Midbrain (tissue), 1 donor: ENCODE results near the gene LAMA2.
A peak's percentile ranks its signal among the peaks of the same experiment; 100 is the strongest.

Experiments
- DNase-seq: peaks from one replicate; lab custom pipeline; 2025; lab: John Stamatoyannopoulos, UW

The LAMA2 gene

GRCh38 chr6:128882991-128883611 lies at the start of gene LAMA2:
Gene LAMA2 (plus strand): TSS chr6:128883138. CDS start chr6:128883246, 108 bp downstream.
- DNase-seq = peak; percentile 61

- DNase-seq = no peak
Observed at GRCh38 chr6:128836761-128837160, 46.2 kb upstream of the LAMA2 start.

GRCh38 chr6:128841518-128841917 lies 41.4 kb upstream of the LAMA2 start:
- no peak for DNase-seq

- DNase-seq = no peak
Observed at GRCh38 chr6:128844598-128844997, 38.3 kb upstream of the LAMA2 start.

GRCh38 chr6:128847431-128848210 lies 35.3 kb upstream of the LAMA2 start:
- no peak for DNase-seq

- DNase-seq = no peak
Observed at GRCh38 chr6:128848212-128848935, 34.6 kb upstream of the LAMA2 start.

GRCh38 chr6:128855581-128856085 lies 27.3 kb upstream of the LAMA2 start:
- no peak for DNase-seq

GRCh38 chr6:128857806-128858205 lies 25.1 kb upstream of the LAMA2 start:
- DNase-seq = no peak

- DNase-seq = no peak
Observed at GRCh38 chr6:128860782-128861181, 22.2 kb upstream of the LAMA2 start.

- DNase-seq = no peak
Observed at GRCh38 chr6:128863983-128864382, 19.0 kb upstream of the LAMA2 start.

GRCh38 chr6:128870746-128871145 lies 12.2 kb upstream of the LAMA2 start:
- no peak for DNase-seq

GRCh38 chr6:128874863-128875262 lies 8.1 kb upstream of the LAMA2 start:
- DNase-seq = no peak

GRCh38 chr6:128882560-128882959 lies 378 bp upstream of the LAMA2 start:
- no peak for DNase-seq

- DNase-seq = no peak
Observed at GRCh38 chr6:128883906-128884305, 968 bp downstream of the LAMA2 start.

GRCh38 chr6:128885381-128885780 lies 2.4 kb downstream of the LAMA2 start:
- no peak for DNase-seq

GRCh38 chr6:128886706-128887105 lies 3.8 kb downstream of the LAMA2 start:
- no peak for DNase-seq

- DNase-seq = no peak
Observed at GRCh38 chr6:128888444-128889175, 5.7 kb downstream of the LAMA2 start.

GRCh38 chr6:128889870-128890269 lies 6.9 kb downstream of the LAMA2 start:
- DNase-seq = no peak

GRCh38 chr6:128892079-128892478 lies 9.1 kb downstream of the LAMA2 start:
- DNase-seq = no peak

- DNase-seq = no peak
Observed at GRCh38 chr6:128899341-128900050, 16.6 kb downstream of the LAMA2 start.

GRCh38 chr6:128903715-128904114 lies 20.8 kb downstream of the LAMA2 start:
- DNase-seq = no peak
